Cardiac fibroblast (primary cell): ENCODE data around the gene NCAM1.

Experiments used
- DNase-seq, 2 donors: peaks; one replicate each; pipeline versions ENCODE4 v3.0.0 to v3.0.0-alpha.2; 2010; ENCODE audit warnings: low read depth in 2 of 2
- H3K4me3 ChIP-seq, 2 donors: replicated peaks in 1 of 2; 1 replicate in 1 of 2; 2 replicates in 1 of 2; pipeline ENCODE4 v1.5.1; 2011; ENCODE audit warnings: low read depth in 2 of 2, low read length in 2 of 2, mild to moderate bottlenecking in 2 of 2, moderate library complexity in 1 of 2
- TF ChIP-seq, protein P1 (sequence below): IDR thresholded peaks from one replicate; pipeline ENCODE4 v1.5.1; 2011; ENCODE audit warnings: low read depth, mild to moderate bottlenecking, low read length, inconsistent platforms

NCAM1 gene

DNA sequence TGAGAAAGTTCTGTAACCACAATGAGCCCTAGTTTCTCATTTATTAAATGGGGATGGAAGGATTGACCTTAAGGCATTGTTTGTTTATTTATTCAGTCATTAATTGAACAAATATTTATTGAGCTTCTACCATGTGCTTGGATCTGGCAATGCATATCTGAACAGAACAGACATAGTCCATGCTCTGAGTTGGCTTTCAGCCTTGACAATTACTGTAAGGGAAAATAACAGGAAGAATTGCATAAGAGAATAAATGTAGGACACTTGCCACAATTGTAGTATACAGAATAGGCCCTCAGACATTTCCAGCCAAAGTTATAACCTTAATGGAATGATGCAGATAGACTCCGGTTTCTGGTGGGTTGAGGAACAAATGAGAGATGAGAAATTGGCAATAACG is 192.6 kb downstream of the NCAM1 start:
- peak; percentile 4 to 59 for DNase-seq
- TF ChIP-seq, protein P1, sequence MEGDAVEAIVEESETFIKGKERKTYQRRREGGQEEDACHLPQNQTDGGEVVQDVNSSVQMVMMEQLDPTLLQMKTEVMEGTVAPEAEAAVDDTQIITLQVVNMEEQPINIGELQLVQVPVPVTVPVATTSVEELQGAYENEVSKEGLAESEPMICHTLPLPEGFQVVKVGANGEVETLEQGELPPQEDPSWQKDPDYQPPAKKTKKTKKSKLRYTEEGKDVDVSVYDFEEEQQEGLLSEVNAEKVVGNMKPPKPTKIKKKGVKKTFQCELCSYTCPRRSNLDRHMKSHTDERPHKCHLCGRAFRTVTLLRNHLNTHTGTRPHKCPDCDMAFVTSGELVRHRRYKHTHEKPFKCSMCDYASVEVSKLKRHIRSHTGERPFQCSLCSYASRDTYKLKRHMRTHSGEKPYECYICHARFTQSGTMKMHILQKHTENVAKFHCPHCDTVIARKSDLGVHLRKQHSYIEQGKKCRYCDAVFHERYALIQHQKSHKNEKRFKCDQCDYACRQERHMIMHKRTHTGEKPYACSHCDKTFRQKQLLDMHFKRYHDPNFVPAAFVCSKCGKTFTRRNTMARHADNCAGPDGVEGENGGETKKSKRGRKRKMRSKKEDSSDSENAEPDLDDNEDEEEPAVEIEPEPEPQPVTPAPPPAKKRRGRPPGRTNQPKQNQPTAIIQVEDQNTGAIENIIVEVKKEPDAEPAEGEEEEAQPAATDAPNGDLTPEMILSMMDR = no peak
- no peak overlapping the region for H3K4me3 ChIP-seq

DNA sequence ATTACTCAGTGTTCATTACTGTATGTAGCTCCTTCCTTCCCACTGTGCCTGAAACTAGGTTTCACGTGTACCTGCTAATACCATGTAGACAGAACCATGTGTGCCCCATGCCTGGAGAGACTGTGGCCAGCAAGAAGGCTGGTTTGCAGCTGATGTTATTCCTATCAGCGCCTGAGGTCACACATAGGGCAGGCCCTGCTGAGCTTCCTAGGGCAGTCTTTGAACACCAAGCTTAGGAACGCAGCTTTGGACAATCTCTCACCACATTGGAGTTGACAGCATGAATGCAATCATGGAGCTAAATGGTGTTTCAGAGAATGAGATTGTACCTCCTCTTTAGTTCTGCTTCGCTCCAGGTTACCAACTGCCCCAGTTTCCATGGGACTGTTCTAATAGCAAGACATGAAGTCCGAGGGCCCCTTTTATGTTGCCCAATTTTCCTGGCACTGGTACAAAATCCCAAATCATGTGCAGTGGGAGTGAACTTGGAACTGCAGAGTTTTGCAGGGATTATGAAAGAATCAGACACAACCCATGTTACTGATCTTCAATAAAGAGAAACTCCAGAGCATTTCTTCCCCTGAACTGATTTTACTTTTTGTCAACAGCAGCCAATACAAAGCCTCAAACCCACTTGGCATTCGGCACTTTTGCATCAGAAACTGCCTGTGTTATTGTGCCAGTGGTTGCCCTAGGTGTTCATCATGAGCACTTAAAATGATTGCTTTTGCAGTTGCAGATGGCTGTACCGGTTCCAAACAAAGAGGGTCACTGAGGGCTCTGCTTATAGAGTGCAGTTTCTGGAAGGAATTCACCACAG is 199.0 kb downstream of the NCAM1 start:
- DNase-seq = peak in 1 of 2 donors; percentile 71
- no peak overlapping the region for H3K4me3 ChIP-seq
- TF ChIP-seq, protein P1 = no peak

DNA sequence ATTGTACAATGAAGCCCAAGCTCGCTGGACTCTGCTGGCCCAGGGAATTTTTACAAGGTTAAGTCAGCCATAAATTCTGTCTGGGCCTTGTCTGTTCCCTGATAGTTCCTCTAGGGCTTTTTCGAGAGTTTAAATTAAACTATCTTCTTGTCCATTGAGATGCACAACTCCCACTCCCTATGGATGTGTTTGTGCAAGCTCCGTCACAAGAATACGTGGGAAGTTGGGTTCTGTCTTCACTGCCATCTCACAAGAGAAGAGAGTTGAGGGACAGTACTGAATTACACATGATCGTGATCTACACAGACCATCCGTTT is 199.5 kb downstream of the NCAM1 start:
- TF ChIP-seq, protein P1 = no peak
- DNase-seq = no peak
- no peak overlapping the region for H3K4me3 ChIP-seq

GRCh38 chr11:113161711-113162591 is 200.7 kb downstream of the NCAM1 start:
- no peak for DNase-seq
- TF ChIP-seq, protein P1 = no peak
- no peak overlapping the region for H3K4me3 ChIP-seq

GRCh38 chr11:113162592-113162962 is 201.4 kb downstream of the NCAM1 start:
- TF ChIP-seq, protein P1 = peak; percentile 10
- peak in 1 of 2 donors; percentile 37 for DNase-seq
- no peak overlapping the region for H3K4me3 ChIP-seq

GRCh38 chr11:113163291-113164030 is 202.2 kb downstream of the NCAM1 start:
- no peak overlapping the region for H3K4me3 ChIP-seq
- TF ChIP-seq, protein P1 = peak; percentile 32
- peak; percentile 38 to 54 for DNase-seq
